A549 treated with GW870086 at 1 μM for 4 hours (cell line): Measurements from ENCODE around the gene CWC15. TPM values are rescaled to one million over a fixed set of nuclear protein-coding genes. Genes with fewer than 3 reads are reported as not detected.

ENCODE experiments used
- total RNA-seq: library from RNA; stranded (reverse); fragments of 200-300 nt; extraction: Qiagen RNA extraction; gene quantifications from 5 replicates; pipeline ENCODE4 v1.2.3, GENCODE V29; 2022; ENCODE audit warnings: low read depth

CWC15 gene
- 28.7 to 33.7 TPM (median 29.9 TPM) in 5 replicates for total RNA-seq

DNA sequence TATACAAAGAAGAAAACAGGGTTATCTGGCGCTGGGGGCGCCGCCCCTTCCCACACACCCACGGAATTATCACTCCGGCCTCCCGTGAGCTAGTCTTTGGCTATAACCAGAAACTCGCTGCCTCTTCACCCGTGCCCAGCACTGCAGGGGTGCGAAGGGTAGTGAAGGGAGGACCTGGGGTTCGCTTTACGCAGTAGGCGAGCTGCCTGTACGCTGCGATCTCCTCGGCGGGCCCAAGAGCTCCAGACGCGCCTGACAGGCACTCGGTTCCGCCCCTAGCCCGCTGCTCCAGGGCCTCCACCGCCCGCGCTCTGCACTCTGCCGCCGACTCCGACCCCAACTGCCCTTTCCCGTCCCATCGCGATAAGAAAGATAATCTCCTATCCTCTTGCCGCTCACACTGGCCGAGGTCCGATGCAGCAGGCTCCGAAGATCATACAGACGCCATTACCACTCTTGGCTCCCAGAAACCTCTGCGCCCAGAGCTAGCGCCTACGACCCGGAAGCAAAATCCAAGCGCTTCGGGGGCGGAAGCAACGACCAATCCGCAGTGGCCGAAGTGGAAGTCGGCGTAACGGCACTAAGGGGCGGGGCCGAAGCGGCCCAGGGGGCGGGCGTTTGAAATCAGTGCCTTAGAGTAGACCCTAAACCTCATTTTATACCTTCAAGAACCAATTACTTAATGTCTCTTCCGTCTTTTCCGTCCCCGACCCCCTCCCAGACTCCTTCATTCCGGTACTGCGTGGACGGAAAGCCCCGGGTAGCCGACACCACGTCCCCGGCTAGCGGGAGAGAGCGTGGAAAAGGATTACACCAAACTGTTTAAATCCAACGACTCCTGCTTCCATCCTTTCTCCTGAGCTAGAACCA lies at the start of gene CWC15, which contains the start of gene KDM4D:
CWC15 (minus strand) TSS at position 458 of the 870 bp plus-strand sequence. CDS start 1,371 bp downstream, outside the sequence.
KDM4D (plus strand) TSS at position 611 of the 870 bp plus-strand sequence. CDS start 23,664 bp downstream, outside the sequence.

Other genes starting within 250 kb of the CWC15 start
- gene AMOTL1, start 205.2 kb downstream of the CWC15 start, total RNA-seq, result 5.5 to 9.8 TPM (median 8.4 TPM) in 5 replicates
- 0.24 to 0.48 TPM (median 0.36 TPM) in 5 replicates for gene KDM4D, start 153 bp upstream of the CWC15 start, total RNA-seq
- not detected in 5 replicates for gene KDM4E, start 51.7 kb upstream of the CWC15 start, total RNA-seq
- gene KDM4F, start 75.9 kb upstream of the CWC15 start, total RNA-seq, result not detected in 5 replicates
- gene SRSF8, start 93.4 kb upstream of the CWC15 start, total RNA-seq, result 18.2 to 21.4 TPM (median 20.1 TPM) in 5 replicates
- gene ENDOD1, start 116.3 kb upstream of the CWC15 start, total RNA-seq, result 14.3 to 18.7 TPM (median 17.1 TPM) in 5 replicates